ENCODE measurements around the gene DPP4.
"Not testable (repeated sequence)": the region's sequence is repeated elsewhere in the genome, so short reads cannot be mapped to it uniquely, and the experiment has no call there.

The DPP4 gene

DNA sequence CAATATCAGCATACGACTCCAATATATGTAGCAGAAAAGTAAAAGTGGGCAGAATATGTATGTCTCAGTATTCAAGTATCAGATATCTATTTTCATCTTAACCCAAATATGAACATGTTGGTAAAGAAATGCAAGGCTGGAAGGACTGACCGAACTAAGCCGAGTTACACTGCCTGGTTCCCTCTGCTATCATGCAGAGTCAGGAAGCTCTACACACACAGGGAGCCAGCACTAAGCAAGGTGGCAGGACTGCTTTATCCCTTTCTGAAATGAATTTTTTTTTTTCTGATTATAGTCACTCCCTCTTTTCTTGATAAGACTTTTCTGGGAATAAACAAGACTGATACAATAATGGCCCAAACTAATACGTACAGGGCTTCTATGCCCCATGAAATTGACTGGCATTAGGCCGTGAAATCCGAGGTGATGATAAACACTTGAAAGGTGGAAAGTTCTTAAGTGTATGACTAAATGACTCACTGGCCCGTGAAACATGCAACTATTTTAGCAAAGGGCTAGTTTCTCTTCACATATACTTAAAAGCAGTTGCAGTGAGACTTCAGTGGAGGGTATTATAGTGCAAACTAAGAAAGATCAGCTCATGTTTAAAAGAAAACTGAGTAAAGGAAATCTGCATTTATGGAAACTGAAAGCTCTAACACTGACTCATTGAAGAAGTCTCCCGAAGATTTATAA, 14.9 kb downstream of the DPP4 start:
- peaks cover 73% of the 10 kb centered on the region for H3K36me3 Mint-ChIP-seq
- H3K4me1 Mint-ChIP-seq, result peaks cover 88% of the 10 kb centered on the region
- H3K4me3 Mint-ChIP-seq, result peak overlapping the region; percentile 65
- peak overlapping the region; percentile 95 for H3K27ac Mint-ChIP-seq
- H3K9me3 Mint-ChIP-seq, result peaks cover 14% of the 10 kb centered on the region
- DNase-seq, result peak; percentile 42
- no peaks in the 10 kb centered on the region for H3K27me3 Mint-ChIP-seq
- CTCF ChIA-PET, result interaction anchor here (0.9 to 2.7 kb wide), 8 partner anchors 10 to 106 kb away, joined by 3 to 9 read pairs (median 6); partner anchors contain the start of gene DPP4

DNA sequence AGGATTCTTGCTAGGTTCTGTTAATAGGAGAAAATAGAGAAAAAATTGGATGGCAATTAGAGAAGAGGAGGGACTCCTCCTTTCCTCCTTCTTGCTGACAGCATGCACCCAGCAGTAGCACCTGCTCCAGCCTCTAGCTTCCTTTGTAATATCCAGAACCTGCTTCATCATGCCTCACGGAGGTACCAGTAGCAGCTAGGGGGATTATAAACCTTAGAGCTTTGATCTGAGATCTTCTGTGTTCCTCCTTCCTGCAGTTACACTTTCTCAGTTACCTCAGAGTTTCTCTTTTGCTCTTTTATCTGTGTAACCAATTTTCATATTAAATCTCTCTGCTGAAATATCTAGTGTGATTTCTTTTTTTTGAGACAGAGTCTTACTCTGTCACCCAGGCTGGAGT, 16.6 kb downstream of the DPP4 start:
- H3K36me3 Mint-ChIP-seq, result peaks cover 69% of the 10 kb centered on the region
- H3K4me1 Mint-ChIP-seq, result peaks cover 83% of the 10 kb centered on the region
- H3K27me3 Mint-ChIP-seq, result no peaks in the 10 kb centered on the region
- peak overlapping the region; percentile 19 for H3K4me3 Mint-ChIP-seq
- peaks cover 14% of the 10 kb centered on the region for H3K9me3 Mint-ChIP-seq
- CTCF ChIA-PET, result interaction anchor here (0.6 to 2.7 kb wide), 7 partner anchors 16 to 74 kb away, joined by 3 to 9 read pairs (median 4); partner anchors contain the start of gene DPP4
- DNase-seq, result peak; percentile 40
- peak overlapping the region; percentile 95 for H3K27ac Mint-ChIP-seq

DNA sequence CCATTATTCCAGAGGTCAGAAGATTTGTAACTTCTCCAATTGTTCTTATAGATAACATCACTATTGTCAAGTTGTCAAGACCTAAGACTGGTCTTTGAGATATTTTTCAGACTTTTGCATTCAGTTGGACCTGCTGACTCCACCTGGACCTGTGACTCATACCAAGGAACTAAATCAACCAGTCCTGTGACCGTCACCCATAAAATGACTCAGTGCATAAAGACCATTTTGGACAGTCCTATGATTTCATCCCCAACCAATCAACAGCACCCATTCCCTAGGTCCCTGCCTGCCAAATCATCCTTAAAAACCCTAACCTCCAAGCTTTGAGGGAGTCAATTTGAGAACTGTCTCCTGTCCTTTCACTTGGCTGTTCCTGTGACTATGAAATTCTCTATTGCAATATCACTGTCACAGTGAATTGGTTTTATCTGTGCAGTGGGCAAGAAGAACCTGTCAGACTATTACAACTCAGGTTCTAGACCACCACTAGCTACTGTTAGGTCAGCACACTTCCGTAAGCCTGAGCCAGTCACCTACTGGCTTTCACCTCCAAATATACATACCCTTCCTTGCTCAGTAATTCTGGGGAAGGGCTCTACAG, 17.1 kb downstream of the DPP4 start:
- no peaks in the 10 kb centered on the region for H3K27me3 Mint-ChIP-seq
- no peak for DNase-seq
- CTCF ChIA-PET, result interaction anchor here (0.7 to 2.7 kb wide), 6 partner anchors 16 to 73 kb away, joined by 3 to 9 read pairs (median 4); partner anchors contain the start of gene DPP4
- H3K4me3 Mint-ChIP-seq, result peak overlapping the region; percentile 1
- H3K4me1 Mint-ChIP-seq, result peaks cover 85% of the 10 kb centered on the region
- H3K9me3 Mint-ChIP-seq, result peaks cover 14% of the 10 kb centered on the region
- H3K27ac Mint-ChIP-seq, result peak overlapping the region; percentile 95
- H3K36me3 Mint-ChIP-seq, result peaks cover 70% of the 10 kb centered on the region

- DNase-seq, result no peak
- CTCF ChIA-PET, result no interaction called here
- Mint-ChIP-seq H3K27me3 (no peaks in the 10 kb centered on the region), H3K4me1 (peaks cover 74% of the 10 kb centered on the region), H3K4me3 (no peak overlapping the region), H3K36me3 (peaks cover 75% of the 10 kb centered on the region), H3K9me3 (peaks cover 16% of the 10 kb centered on the region), H3K27ac (no peak overlapping the region)
These were observed 20.2 kb downstream of the DPP4 start for GRCh38 chr2:162053808-162054155.

DNA sequence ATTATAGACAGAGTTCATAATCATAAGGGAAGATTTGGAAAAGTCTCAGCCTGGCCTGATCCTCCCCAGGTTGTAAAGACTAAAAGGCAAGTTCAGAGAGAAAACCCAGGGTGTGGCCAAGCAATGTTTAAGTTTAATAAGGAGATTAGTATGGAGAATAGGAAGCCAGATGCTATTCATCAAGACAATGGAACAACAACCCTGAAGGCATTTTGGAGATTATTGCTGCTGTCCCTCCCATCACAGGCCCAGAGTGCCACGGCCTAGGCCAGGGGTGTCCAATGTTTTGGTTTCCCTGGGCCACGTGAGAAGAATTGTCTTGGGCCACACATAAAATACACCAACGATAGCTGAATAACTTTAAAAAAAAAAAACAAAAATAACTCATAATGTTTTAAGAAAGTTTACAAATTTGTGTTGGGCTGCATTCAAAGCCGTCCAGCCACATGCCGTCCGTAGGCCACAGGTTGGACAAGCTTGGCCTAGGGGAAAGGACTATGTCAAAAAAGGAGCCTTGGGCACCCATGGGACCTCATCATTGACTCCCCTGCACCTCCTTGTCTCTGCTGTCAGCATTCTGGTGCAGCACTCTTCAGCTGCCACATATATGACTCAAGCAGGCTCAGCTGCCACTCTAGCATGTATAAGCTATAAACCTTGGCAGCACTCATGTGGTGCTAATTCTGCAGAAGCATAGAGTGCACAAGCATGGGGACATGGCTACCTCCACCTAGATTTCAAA, 20.8 kb downstream of the DPP4 start:
- DNase-seq, result no peak
- Mint-ChIP-seq H3K4me1 (peaks cover 74% of the 10 kb centered on the region), H3K9me3 (peaks cover 16% of the 10 kb centered on the region), H3K4me3 (no peak overlapping the region), H3K27me3 (no peaks in the 10 kb centered on the region), H3K36me3 (peaks cover 78% of the 10 kb centered on the region), H3K27ac (no peak overlapping the region)
- CTCF ChIA-PET, result no interaction called here

- no peaks in the 10 kb centered on the region for H3K27me3 Mint-ChIP-seq
- no peak overlapping the region for H3K27ac Mint-ChIP-seq
- H3K4me3 Mint-ChIP-seq, result no peak overlapping the region
- DNase-seq, result no peak
- H3K4me1 Mint-ChIP-seq, result peaks cover 52% of the 10 kb centered on the region
- H3K9me3 Mint-ChIP-seq, result peaks cover 1% of the 10 kb centered on the region
- CTCF ChIA-PET, result no interaction called here
- H3K36me3 Mint-ChIP-seq, result peaks cover 65% of the 10 kb centered on the region
These were observed 23.5 kb downstream of the DPP4 start for GRCh38 chr2:162050513-162050961.

DNA sequence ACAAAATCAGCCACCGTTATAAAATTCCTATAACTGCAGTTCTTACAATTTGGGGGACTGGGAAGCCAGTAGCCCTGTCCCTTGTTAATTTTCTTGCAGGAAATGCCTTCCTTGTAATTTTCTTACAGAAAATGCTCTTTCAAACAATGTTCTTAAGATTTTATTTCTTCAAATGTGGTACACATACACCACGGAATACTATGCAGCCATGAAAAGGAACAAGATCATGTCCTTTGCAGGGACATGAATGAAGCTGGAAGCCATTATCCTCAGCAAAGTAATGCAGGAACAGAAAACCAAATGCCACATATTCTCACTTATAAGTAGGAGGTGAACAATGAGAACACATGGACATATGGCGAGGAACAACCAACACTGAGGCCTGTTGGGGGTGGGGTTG, 24.9 kb downstream of the DPP4 start:
- Mint-ChIP-seq H3K36me3 (peaks cover 52% of the 10 kb centered on the region), H3K4me1 (peaks cover 41% of the 10 kb centered on the region)
- H3K9me3 Mint-ChIP-seq, CTCF ChIA-PET, H3K27me3 Mint-ChIP-seq, H3K4me3 Mint-ChIP-seq, H3K27ac Mint-ChIP-seq, DNase-seq: not testable (repeated sequence)

- Mint-ChIP-seq H3K27me3 (no peaks in the 10 kb centered on the region), H3K4me1 (peaks cover 17% of the 10 kb centered on the region), H3K4me3 (no peak overlapping the region), H3K9me3 (peaks cover 1% of the 10 kb centered on the region), H3K36me3 (peaks cover 29% of the 10 kb centered on the region), H3K27ac (no peak overlapping the region)
- CTCF ChIA-PET, result interaction anchor here (0.7 kb wide), 1 partner anchor 33 kb away, joined by 4 read pairs; no protein-coding TSS in a partner anchor
- no peak for DNase-seq
These were observed 29.4 kb downstream of the DPP4 start for GRCh38 chr2:162044586-162044985.

GRCh38 chr2:162043132-162043531, 30.9 kb downstream of the DPP4 start:
- Mint-ChIP-seq H3K4me3 (no peak overlapping the region), H3K36me3 (peaks cover 28% of the 10 kb centered on the region), H3K27ac (no peak overlapping the region), H3K27me3 (no peaks in the 10 kb centered on the region), H3K4me1 (peaks cover 6% of the 10 kb centered on the region), H3K9me3 (no peaks in the 10 kb centered on the region)
- DNase-seq, result no peak
- CTCF ChIA-PET, result no interaction called here

DNA sequence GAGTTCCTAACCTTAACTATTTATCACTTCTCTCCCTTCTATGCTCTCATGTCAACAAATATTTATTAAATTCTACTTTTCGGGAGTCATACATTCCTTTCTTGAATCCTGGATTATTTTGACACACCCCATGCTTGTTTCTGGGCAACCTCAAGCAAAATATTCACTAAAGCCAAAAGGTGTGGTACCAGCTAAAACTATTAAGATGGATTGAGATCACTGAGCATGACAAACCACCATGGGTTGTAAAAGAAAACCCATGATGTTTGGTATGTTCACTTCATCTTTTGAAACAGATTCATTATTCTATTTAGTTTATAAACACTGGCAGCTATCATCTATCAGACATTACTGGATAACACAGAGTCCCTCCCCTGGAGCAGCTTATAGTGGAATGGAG, 32.5 kb downstream of the DPP4 start:
- no peak overlapping the region for H3K4me3 Mint-ChIP-seq
- H3K36me3 Mint-ChIP-seq, result peaks cover 30% of the 10 kb centered on the region
- H3K9me3 Mint-ChIP-seq, result no peaks in the 10 kb centered on the region
- H3K27me3 Mint-ChIP-seq, result no peaks in the 10 kb centered on the region
- H3K4me1 Mint-ChIP-seq, result peaks cover 7% of the 10 kb centered on the region
- no peak overlapping the region for H3K27ac Mint-ChIP-seq
- no peak for DNase-seq
- CTCF ChIA-PET, result no interaction called here

DNA sequence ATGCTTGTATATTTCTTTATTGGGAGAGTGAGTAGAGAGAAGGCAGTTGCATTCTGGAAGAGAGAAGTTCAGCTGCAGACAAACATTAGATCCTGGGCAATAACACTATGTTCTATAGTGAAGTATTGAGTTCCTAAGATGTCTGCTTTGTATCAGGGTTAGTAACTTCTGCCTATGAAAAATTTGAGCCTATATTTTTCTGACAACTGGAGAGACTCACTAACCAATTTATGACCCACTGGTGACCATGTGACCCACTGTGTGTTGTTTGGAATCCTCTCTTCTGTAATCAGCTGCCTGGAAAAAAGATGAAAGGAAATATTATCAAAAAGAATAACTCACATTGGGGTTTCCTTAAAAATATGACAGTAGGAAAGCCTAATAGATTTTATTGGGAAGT, 35.3 kb downstream of the DPP4 start:
- Mint-ChIP-seq H3K27ac (no peak overlapping the region), H3K9me3 (no peaks in the 10 kb centered on the region), H3K27me3 (no peaks in the 10 kb centered on the region), H3K36me3 (peaks cover 52% of the 10 kb centered on the region), H3K4me1 (peaks cover 10% of the 10 kb centered on the region), H3K4me3 (no peak overlapping the region)
- CTCF ChIA-PET, result no interaction called here
- DNase-seq, result no peak

DNA sequence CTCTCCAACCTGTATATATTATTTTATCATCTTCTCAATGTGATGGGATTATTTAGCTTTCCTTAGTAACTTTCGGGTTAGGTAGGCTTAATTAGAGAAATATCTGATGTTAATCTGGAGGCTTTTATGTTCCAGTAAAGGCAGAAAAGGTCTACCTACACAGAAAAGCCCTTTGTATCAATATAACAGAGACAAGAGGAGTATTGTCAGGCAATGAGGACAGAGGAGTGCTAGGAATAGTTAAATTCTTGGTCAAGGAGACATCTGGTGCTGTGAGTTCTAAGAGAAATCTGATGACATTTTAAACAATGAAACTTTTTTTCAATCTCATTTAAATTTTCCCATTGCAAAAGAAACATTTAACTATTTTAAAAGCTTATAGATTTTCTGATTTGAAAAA, 36.1 kb downstream of the DPP4 start:
- Mint-ChIP-seq H3K27ac (no peak overlapping the region), H3K36me3 (peaks cover 60% of the 10 kb centered on the region), H3K9me3 (no peaks in the 10 kb centered on the region), H3K27me3 (no peaks in the 10 kb centered on the region), H3K4me3 (no peak overlapping the region), H3K4me1 (peaks cover 10% of the 10 kb centered on the region)
- CTCF ChIA-PET, result no interaction called here
- DNase-seq, result no peak

DNA sequence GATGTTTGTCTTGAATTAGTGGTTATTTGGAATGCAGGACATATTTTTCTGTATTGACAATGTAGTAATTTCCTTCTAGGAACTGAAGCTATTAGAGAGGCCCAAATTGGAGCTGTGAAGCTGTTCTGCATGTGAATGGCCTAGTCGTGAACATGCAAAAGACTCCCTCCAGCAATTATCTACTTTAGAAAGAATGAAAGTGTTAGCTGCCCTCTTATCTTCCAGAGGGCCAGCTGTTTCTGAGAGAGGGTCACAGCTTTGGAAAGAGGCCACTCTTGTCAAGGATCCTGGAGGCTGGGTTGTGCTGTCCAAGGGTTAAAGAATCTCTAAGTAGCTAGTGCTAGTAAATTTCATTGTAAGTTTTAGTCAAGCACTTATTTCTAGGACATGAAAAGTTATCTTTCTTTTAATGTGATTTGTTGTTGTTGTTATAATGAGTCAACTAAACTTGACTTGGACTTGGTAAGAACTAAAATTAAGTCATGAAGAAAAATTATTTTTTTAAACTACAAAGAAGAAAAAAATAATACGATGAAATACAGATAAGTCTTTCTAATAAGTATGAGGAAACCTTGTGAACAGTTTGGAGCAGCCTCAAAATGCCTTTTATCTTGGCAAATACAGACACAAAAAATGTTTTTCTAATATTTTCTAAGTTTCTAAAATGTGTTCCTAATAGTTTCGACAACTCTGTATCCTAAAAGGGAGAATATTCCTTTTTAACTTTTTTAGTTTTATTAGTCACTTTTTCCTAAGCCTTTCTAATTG, 36.8 kb downstream of the DPP4 start:
- Mint-ChIP-seq H3K4me1 (peaks cover 10% of the 10 kb centered on the region), H3K9me3 (no peaks in the 10 kb centered on the region), H3K27me3 (no peaks in the 10 kb centered on the region), H3K4me3 (no peak overlapping the region), H3K36me3 (peaks cover 62% of the 10 kb centered on the region), H3K27ac (no peak overlapping the region)
- CTCF ChIA-PET, result interaction anchor here (0.6 to 1.0 kb wide), 4 partner anchors 9 to 46 kb away, joined by 3 to 4 read pairs (median 4); no protein-coding TSS in a partner anchor
- no peak for DNase-seq

GRCh38 chr2:162035981-162036380, 38.0 kb downstream of the DPP4 start:
- H3K27me3 Mint-ChIP-seq, result no peaks in the 10 kb centered on the region
- no peaks in the 10 kb centered on the region for H3K9me3 Mint-ChIP-seq
- H3K4me3 Mint-ChIP-seq, result no peak overlapping the region
- H3K4me1 Mint-ChIP-seq, result peaks cover 13% of the 10 kb centered on the region
- H3K27ac Mint-ChIP-seq, result no peak overlapping the region
- no peak for DNase-seq
- CTCF ChIA-PET, result interaction anchor here (0.5 to 1.0 kb wide), 2 partner anchors 12 to 28 kb away, joined by 3 to 4 read pairs; no protein-coding TSS in a partner anchor
- peaks cover 74% of the 10 kb centered on the region for H3K36me3 Mint-ChIP-seq
